ENCODE data around the gene THBS3. TPM values are rescaled to one million over a fixed set of nuclear protein-coding genes. Genes with fewer than 3 reads are reported as not detected.

THBS3 gene
- total and polyA plus RNA-seq, 2 of the 13 experiments (the other 11 are each of a cell fraction or from before 2014, with no cell fraction given): 0.86 to 3.6 TPM

DNA sequence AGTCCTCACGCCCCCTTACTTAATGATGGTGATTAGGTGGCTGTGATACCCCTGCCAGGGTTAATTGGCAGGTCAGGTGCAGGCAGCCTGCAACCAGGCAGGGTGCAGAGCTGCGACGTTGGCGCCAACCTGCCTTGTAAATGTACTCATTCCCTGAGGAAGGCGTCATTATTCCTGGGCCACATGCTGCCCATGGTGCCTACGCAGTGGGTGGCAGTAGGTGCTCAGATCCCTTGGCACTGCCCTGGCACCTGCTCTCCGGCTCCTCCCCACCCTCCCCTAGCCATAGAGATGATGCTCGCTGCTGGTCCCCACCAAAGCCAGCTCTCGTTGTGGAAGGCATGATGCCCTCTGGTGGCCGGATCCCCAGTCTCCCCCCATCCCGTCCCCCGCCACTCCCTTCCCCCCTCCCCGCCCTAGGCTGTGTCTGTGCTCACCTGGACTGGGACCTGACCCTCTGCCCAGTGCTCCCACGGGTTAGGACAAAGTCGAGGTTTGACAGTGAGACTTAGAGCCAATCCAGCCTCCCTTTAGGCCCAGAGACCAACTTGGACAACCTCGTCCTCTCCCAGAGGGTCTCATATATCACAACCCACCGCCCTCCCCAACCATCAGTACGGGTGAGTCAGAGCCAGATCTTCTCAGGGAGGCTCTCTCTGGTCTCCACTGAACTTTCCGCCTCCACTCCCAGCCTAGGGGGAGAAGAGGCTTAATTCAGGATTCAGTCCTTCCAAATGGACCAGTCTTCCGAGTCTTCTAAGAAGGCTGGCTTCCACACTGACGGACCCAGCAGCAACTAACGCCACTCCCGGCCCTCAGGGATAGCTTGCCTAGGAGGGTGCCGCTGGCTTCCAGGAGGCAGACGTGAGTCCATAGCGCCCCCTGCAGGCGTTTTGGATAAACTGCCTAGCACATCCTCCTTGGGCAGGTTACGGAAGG is 40.3 kb downstream of the THBS3 start (continued):
- TF ChIP-seq, protein P1, sequence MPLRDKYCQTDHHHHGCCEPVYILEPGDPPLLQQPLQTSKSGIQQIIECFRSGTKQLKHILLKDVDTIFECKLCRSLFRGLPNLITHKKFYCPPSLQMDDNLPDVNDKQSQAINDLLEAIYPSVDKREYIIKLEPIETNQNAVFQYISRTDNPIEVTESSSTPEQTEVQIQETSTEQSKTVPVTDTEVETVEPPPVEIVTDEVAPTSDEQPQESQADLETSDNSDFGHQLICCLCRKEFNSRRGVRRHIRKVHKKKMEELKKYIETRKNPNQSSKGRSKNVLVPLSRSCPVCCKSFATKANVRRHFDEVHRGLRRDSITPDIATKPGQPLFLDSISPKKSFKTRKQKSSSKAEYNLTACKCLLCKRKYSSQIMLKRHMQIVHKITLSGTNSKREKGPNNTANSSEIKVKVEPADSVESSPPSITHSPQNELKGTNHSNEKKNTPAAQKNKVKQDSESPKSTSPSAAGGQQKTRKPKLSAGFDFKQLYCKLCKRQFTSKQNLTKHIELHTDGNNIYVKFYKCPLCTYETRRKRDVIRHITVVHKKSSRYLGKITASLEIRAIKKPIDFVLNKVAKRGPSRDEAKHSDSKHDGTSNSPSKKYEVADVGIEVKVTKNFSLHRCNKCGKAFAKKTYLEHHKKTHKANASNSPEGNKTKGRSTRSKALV (CRISPR knock-in tag; IDR thresholded peaks at IDR 0.05): no peak
- TF ChIP-seq, protein P2, sequence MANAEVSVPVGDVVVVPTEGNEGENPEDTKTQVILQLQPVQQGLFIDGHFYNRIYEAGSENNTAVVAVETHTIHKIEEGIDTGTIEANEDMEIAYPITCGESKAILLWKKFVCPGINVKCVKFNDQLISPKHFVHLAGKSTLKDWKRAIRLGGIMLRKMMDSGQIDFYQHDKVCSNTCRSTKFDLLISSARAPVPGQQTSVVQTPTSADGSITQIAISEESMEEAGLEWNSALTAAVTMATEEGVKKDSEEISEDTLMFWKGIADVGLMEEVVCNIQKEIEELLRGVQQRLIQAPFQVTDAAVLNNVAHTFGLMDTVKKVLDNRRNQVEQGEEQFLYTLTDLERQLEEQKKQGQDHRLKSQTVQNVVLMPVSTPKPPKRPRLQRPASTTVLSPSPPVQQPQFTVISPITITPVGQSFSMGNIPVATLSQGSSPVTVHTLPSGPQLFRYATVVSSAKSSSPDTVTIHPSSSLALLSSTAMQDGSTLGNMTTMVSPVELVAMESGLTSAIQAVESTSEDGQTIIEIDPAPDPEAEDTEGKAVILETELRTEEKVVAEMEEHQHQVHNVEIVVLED (CRISPR knock-in tag; IDR thresholded peaks at IDR 0.05; ENCODE audit: borderline replicate concordance): no peak
- TF ChIP-seq ERF (CRISPR knock-in tag; IDR thresholded peaks at IDR 0.05) (0 out of 2 replicates have a peak, but pooled peaks have one; percentile 12), HMG20A (CRISPR knock-in tag; IDR thresholded peaks at IDR 0.05; ENCODE audit: borderline replicate concordance) (no peak), GATA4 (IDR thresholded peaks at IDR 0.05; ENCODE audit: borderline replicate concordance, low read depth) (no peak), IRX3 (CRISPR knock-in tag; IDR thresholded peaks at IDR 0.05; ENCODE audit: borderline replicate concordance, low read depth) (no peak), ZFP36L1 (CRISPR knock-in tag; IDR thresholded peaks at IDR 0.05) (no peak), LCORL (IDR thresholded peaks at IDR 0.05) (no peak), LCORL (CRISPR knock-in tag; IDR thresholded peaks at IDR 0.05) (peak; percentile 70; the same call in 1 of the 2 replicates), ZFP36L2 (CRISPR knock-in tag; IDR thresholded peaks at IDR 0.05) (no peak), SP2 (CRISPR knock-in tag; IDR thresholded peaks at IDR 0.05) (no peak), PRMT3 (CRISPR knock-in tag; IDR thresholded peaks at IDR 0.05; ENCODE audit: borderline replicate concordance, low read depth) (no peak), FOXJ3 (CRISPR knock-in tag; IDR thresholded peaks at IDR 0.05; ENCODE audit: borderline replicate concordance) (no peak), SKI (IDR thresholded peaks at IDR 0.05; ENCODE audit: partially characterized antibody) (no peak)
- TF ChIP-seq, protein P3, sequence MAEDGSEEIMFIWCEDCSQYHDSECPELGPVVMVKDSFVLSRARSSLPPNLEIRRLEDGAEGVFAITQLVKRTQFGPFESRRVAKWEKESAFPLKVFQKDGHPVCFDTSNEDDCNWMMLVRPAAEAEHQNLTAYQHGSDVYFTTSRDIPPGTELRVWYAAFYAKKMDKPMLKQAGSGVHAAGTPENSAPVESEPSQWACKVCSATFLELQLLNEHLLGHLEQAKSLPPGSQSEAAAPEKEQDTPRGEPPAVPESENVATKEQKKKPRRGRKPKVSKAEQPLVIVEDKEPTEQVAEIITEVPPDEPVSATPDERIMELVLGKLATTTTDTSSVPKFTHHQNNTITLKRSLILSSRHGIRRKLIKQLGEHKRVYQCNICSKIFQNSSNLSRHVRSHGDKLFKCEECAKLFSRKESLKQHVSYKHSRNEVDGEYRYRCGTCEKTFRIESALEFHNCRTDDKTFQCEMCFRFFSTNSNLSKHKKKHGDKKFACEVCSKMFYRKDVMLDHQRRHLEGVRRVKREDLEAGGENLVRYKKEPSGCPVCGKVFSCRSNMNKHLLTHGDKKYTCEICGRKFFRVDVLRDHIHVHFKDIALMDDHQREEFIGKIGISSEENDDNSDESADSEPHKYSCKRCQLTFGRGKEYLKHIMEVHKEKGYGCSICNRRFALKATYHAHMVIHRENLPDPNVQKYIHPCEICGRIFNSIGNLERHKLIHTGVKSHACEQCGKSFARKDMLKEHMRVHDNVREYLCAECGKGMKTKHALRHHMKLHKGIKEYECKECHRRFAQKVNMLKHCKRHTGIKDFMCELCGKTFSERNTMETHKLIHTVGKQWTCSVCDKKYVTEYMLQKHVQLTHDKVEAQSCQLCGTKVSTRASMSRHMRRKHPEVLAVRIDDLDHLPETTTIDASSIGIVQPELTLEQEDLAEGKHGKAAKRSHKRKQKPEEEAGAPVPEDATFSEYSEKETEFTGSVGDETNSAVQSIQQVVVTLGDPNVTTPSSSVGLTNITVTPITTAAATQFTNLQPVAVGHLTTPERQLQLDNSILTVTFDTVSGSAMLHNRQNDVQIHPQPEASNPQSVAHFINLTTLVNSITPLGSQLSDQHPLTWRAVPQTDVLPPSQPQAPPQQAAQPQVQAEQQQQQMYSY (CRISPR knock-in tag; IDR thresholded peaks at IDR 0.05): no peak
- TF ChIP-seq, protein P4, sequence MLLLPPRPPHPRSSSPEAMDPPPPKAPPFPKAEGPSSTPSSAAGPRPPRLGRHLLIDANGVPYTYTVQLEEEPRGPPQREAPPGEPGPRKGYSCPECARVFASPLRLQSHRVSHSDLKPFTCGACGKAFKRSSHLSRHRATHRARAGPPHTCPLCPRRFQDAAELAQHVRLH (CRISPR knock-in tag; IDR thresholded peaks at IDR 0.05; ENCODE audit: borderline replicate concordance, low read depth): peak; percentile 85; the same call in 1 of the 2 replicates
- TF ChIP-seq, protein P5, sequence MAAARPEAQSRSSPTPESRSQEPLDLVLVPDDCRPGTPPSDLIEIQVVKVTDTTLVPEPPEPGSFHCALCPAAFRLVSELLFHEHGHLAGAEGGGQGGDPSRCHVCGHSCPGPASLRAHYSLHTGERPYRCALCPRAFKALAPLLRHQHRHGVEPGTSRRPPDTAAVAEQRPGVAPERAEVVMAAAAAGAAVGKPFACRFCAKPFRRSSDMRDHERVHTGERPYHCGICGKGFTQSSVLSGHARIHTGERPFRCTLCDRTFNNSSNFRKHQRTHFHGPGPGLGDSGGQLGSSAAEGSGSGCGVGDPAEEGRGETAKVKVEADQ (CRISPR knock-in tag; IDR thresholded peaks at IDR 0.05; ENCODE audit: borderline replicate concordance): no peak
